Liver (tissue), 9 donors: ENCODE measurements around the gene LAMB4. TPM values are rescaled to one million over a fixed set of nuclear protein-coding genes. Genes with fewer than 3 reads are reported as not detected.

Experiments
- DNase-seq: peaks from one replicate; pipeline ENCODE4 v3.0.0-alpha.2; 2017; ENCODE audit warnings: low spot score
- H3K27ac ChIP-seq, 2 donors: one replicate each; pipeline ENCODE4 v1.7.0; 2013; ENCODE audit warnings: inconsistent platforms in 2 of 2, low read length in 2 of 2, control low read depth in 1 of 2, low read depth in 1 of 2, mild to moderate bottlenecking in 1 of 2
- H3K27me3 ChIP-seq, 4 donors: one replicate each; pipeline versions ENCODE4 v1.6.1 to v1.7.0; 2013; ENCODE audit warnings: low read length in 3 of 4, inconsistent platforms in 1 of 4, mild to moderate bottlenecking in 1 of 4, moderate library complexity in 1 of 4; ENCODE audit not compliant: control insufficient read depth in 4 of 4, insufficient read depth in 4 of 4
- H3K36me3 ChIP-seq, 4 donors: one replicate each; pipeline versions ENCODE4 v1.6.1 to v1.7.0; 2013; ENCODE audit warnings: low read length in 3 of 4, mild to moderate bottlenecking in 3 of 4, low read depth in 1 of 4, moderate library complexity in 1 of 4; ENCODE audit not compliant: control insufficient read depth in 4 of 4, insufficient read depth in 3 of 4
- H3K4me1 ChIP-seq, 4 donors: one replicate each; pipeline versions ENCODE4 v1.6.1 to v1.7.0; 2013; ENCODE audit warnings: low read length in 3 of 4, mild to moderate bottlenecking in 3 of 4, moderate library complexity in 1 of 4; ENCODE audit not compliant: control insufficient read depth in 4 of 4, insufficient read depth in 4 of 4
- H3K4me3 ChIP-seq, 3 donors: one replicate each; pipeline versions ENCODE4 v1.6.1 to v1.7.0; 2013; ENCODE audit warnings: low read length in 3 of 3, control low read depth in 1 of 3, low read depth in 1 of 3, mild to moderate bottlenecking in 1 of 3
- H3K9ac ChIP-seq, 2 donors: one replicate each; pipeline ENCODE4 v1.7.0; 2013; ENCODE audit warnings: low read length in 2 of 2, mild to moderate bottlenecking in 2 of 2, moderate library complexity in 2 of 2, control low read depth in 1 of 2, low read depth in 1 of 2
- H3K9me3 ChIP-seq, 4 donors: one replicate each; pipeline versions ENCODE4 v1.6.1 to v1.7.0; 2013; ENCODE audit warnings: low read length in 3 of 4; ENCODE audit not compliant: control insufficient read depth in 4 of 4
- CTCF ChIP-seq: fragments of 150-350 bp; IDR thresholded peaks from 2 replicates; pipeline ENCODE4 v1.5.1; 2017; ENCODE audit warnings: improper control_type of control experiment, low read depth, low read length; ENCODE audit not compliant: missing input control
- EGR1 ChIP-seq, 2 donors: IDR thresholded peaks; 2 replicates each; pipeline ENCODE4 v1.6.1; 2016 to 2018; ENCODE audit warnings: antibody characterized with exemption in 2 of 2, low read depth in 2 of 2
- FOXA1 ChIP-seq: IDR thresholded peaks from 2 replicates; pipeline ENCODE4 v1.6.1; 2016; ENCODE audit warnings: antibody characterized with exemption
- FOXA2 ChIP-seq: IDR thresholded peaks from 2 replicates; pipeline ENCODE4 v1.6.1; 2016; ENCODE audit warnings: antibody characterized with exemption
- GABPA ChIP-seq, 2 donors: IDR thresholded peaks in 1 of 2; conservative IDR thresholded peaks in 1 of 2; 2 replicates each; pipeline ENCODE4 v1.6.1; 2016; ENCODE audit warnings: antibody characterized with exemption in 2 of 2, mild to moderate bottlenecking in 1 of 2, moderate library complexity in 1 of 2
- HNF4A ChIP-seq, 2 donors: conservative IDR thresholded peaks; 2 replicates each; pipeline ENCODE4 v1.6.1; 2016; ENCODE audit warnings: antibody characterized with exemption in 2 of 2, mild to moderate bottlenecking in 2 of 2
- HNF4G ChIP-seq: IDR thresholded peaks from 2 replicates; pipeline ENCODE4 v1.6.1; 2016; ENCODE audit warnings: antibody characterized with exemption
- JUND ChIP-seq, 2 donors: IDR thresholded peaks; 2 replicates each; pipeline ENCODE4 v1.6.1; 2016; ENCODE audit warnings: antibody characterized with exemption in 2 of 2
- NR2F2 ChIP-seq: IDR thresholded peaks from 2 replicates; pipeline ENCODE4 v1.6.1; 2016; ENCODE audit warnings: antibody characterized with exemption
- RAD21 ChIP-seq, 2 donors: IDR thresholded peaks; 2 replicates each; pipeline ENCODE4 v1.6.1; 2016; ENCODE audit warnings: antibody characterized with exemption in 2 of 2, mild to moderate bottlenecking in 2 of 2
- REST ChIP-seq: IDR thresholded peaks from 2 replicates; pipeline ENCODE4 v1.6.1; 2016; ENCODE audit warnings: antibody characterized with exemption, mild to moderate bottlenecking
- RXRA ChIP-seq, 2 donors: IDR thresholded peaks; 2 replicates each; pipeline ENCODE4 v1.6.1; 2017 to 2018; ENCODE audit warnings: antibody characterized with exemption in 2 of 2, mild to moderate bottlenecking in 1 of 2
- SP1 ChIP-seq: IDR thresholded peaks from 2 replicates; pipeline ENCODE4 v1.6.1; 2018; ENCODE audit warnings: antibody characterized with exemption, mild to moderate bottlenecking
- TAF1 ChIP-seq: conservative IDR thresholded peaks from 2 replicates; pipeline ENCODE4 v1.6.1; 2016; ENCODE audit warnings: antibody characterized with exemption, mild to moderate bottlenecking
- YY1 ChIP-seq: IDR thresholded peaks from 2 replicates; pipeline ENCODE4 v1.6.1; 2016; ENCODE audit warnings: antibody characterized with exemption, mild to moderate bottlenecking
- ZBTB33 ChIP-seq: IDR thresholded peaks from 2 replicates; pipeline ENCODE4 v1.6.1; 2016; ENCODE audit warnings: antibody characterized with exemption
- WGBS: extraction: QIAGEN DNeasy Blood & Tissue Kit; methylation state at CpG from one replicate; pipeline ENCODE4 v1.1.7; 2013; 5-methylcytosine and 5-hydroxymethylcytosine counted together
- polyA plus RNA-seq, 2 donors: library from polyadenylated mRNA; stranded (reverse) in 1 of 2; unstranded in 1 of 2; fragments of 200-250 nt in 1 of 2; fragments of >200 nt in 1 of 2; fragmentation: Nextera tagmentation in 1 of 2; extraction: Ambion mirVana in 1 of 2; gene quantifications; one replicate each; pipeline versions ENCODE4 v1.2.1 to v1.2.3, GENCODE V29; 2013 to 2015
- total RNA-seq, 2 donors: library from RNA; depleted of rRNA; stranded (reverse); fragments of >200 nt; gene quantifications; one replicate each; pipeline ENCODE4 v1.2.3, GENCODE V29; 2014
- donor health status: healthy.
- donor health status: healthy.
- donor health status: healthy.
- donor health status: healthy.
- donor health status: healthy.

The LAMB4 gene
- total and polyA plus RNA-seq, 4 donors, result under 0.01 to 0.03 TPM; not detected in 2

- 89% methylated on average over 1 of the region's 1 CpG for WGBS
- Histone ChIP-seq H3K27ac (no peak overlapping the region), H3K27me3 (no peaks in the 10 kb centered on the region), H3K9me3 (no peaks in the 10 kb centered on the region), H3K36me3 (no peaks in the 10 kb centered on the region), H3K9ac (no peak overlapping the region), H3K4me1 (no peaks in the 10 kb centered on the region), H3K4me3 (no peak overlapping the region)
- TF ChIP-seq NR2F2 (no peak), YY1 (no peak), ZBTB33 (no peak), HNF4A (conservative IDR thresholded peaks at IDR 0.05) (no peak), JUND (IDR thresholded peaks at IDR 0.05) (no peak), FOXA2 (no peak), RAD21 (IDR thresholded peaks at IDR 0.05) (no peak), EGR1 (IDR thresholded peaks at IDR 0.05; ENCODE audit: low read depth in 2 of 2) (no peak), GABPA (IDR thresholded peaks at IDR 0.05 in 1 of 2, conservative IDR thresholded peaks at IDR 0.05 in 1 of 2) (no peak), RXRA (IDR thresholded peaks at IDR 0.05) (no peak), HNF4G (no peak), REST (no peak), SP1 (no peak)
- no peak for DNase-seq
These were observed 58.6 kb downstream of the LAMB4 start for GRCh38 chr7:108071551-108071950.

- DNase-seq, result no peak
- no peaks in the 10 kb centered on the region for H3K36me3 ChIP-seq
- no peak overlapping the region for H3K27ac ChIP-seq
- TF ChIP-seq FOXA1, result no peak
- no peak for TF ChIP-seq HNF4G
- TF ChIP-seq JUND (IDR thresholded peaks at IDR 0.05), result no peak
- no peak for TF ChIP-seq SP1
- TF ChIP-seq FOXA2, result no peak
- TF ChIP-seq ZBTB33, result no peak
- no peak for TF ChIP-seq YY1
- TF ChIP-seq TAF1, result no peak
- TF ChIP-seq REST, result no peak
- TF ChIP-seq NR2F2, result no peak
- TF ChIP-seq RXRA (IDR thresholded peaks at IDR 0.05), result no peak
- TF ChIP-seq GABPA (IDR thresholded peaks at IDR 0.05 in 1 of 2, conservative IDR thresholded peaks at IDR 0.05 in 1 of 2), result no peak
- TF ChIP-seq EGR1 (IDR thresholded peaks at IDR 0.05; ENCODE audit: low read depth in 2 of 2), result no peak
- no peak for TF ChIP-seq CTCF
- no peak for TF ChIP-seq HNF4A (conservative IDR thresholded peaks at IDR 0.05)
- H3K27me3 ChIP-seq, result no peaks in the 10 kb centered on the region
- no peaks in the 10 kb centered on the region for H3K4me1 ChIP-seq
- H3K4me3 ChIP-seq, result no peak overlapping the region
- no peak overlapping the region for H3K9ac ChIP-seq
- WGBS, result 90% methylated on average over 2 of the region's 2 CpGs
- no peaks in the 10 kb centered on the region for H3K9me3 ChIP-seq
These were observed 60.5 kb downstream of the LAMB4 start for GRCh38 chr7:108069646-108070045.
